Measurements from ENCODE around the gene CEP89.
"Not testable (repeated sequence)": the region's sequence is repeated elsewhere in the genome, so short reads cannot be mapped to it uniquely, and the experiment has no call there.

Gene CEP89

GRCh38 chr19:32890841-32891240 lies 80.9 kb downstream of the CEP89 start:
- no peak for DNase-seq

- DNase-seq: no peak
Measured at GRCh38 chr19:32890326-32890725, 81.4 kb downstream of the CEP89 start.

GRCh38 chr19:32889137-32889934 lies 82.4 kb downstream of the CEP89 start:
- DNase-seq: no peak

- DNase-seq: no peak
Measured at GRCh38 chr19:32887572-32888215, 84.1 kb downstream of the CEP89 start.

- DNase-seq: no peak
Measured at GRCh38 chr19:32886241-32886640, 85.5 kb downstream of the CEP89 start.

- not testable (repeated sequence) for DNase-seq
Measured at GRCh38 chr19:32885255-32885654, 86.5 kb downstream of the CEP89 start.

- no peak for DNase-seq
Measured at GRCh38 chr19:32881766-32882165, 90.0 kb downstream of the CEP89 start.

- DNase-seq: no peak
Measured at GRCh38 chr19:32880622-32881021, 91.1 kb downstream of the CEP89 start.

- DNase-seq: no peak
Measured at GRCh38 chr19:32879741-32880140, 92.0 kb downstream of the CEP89 start.

- DNase-seq: no peak
Measured at GRCh38 chr19:32878988-32879387, 92.8 kb downstream of the CEP89 start.

- no peak for DNase-seq
Measured at GRCh38 chr19:32877977-32878745, 93.6 kb downstream of the CEP89 start.

GRCh38 chr19:32877323-32877912 lies 94.3 kb downstream of the CEP89 start:
- DNase-seq: no peak

GRCh38 chr19:32876919-32877285 lies 94.9 kb downstream of the CEP89 start:
- DNase-seq: no peak

GRCh38 chr19:32876236-32876918 lies 95.4 kb downstream of the CEP89 start:
- DNase-seq: no peak

- DNase-seq: no peak
Measured at GRCh38 chr19:32875428-32875827, 96.3 kb downstream of the CEP89 start.

- no peak for DNase-seq
Measured at GRCh38 chr19:32874605-32875004, 97.2 kb downstream of the CEP89 start.

GRCh38 chr19:32873247-32873959 lies 98.4 kb downstream of the CEP89 start:
- DNase-seq: no peak

GRCh38 chr19:32872391-32872790 lies 99.4 kb downstream of the CEP89 start:
- no peak for DNase-seq

- no peak for DNase-seq
Measured at GRCh38 chr19:32870981-32871451, 100.7 kb downstream of the CEP89 start.

GRCh38 chr19:32869966-32870573 lies 101.7 kb downstream of the CEP89 start:
- DNase-seq: no peak

- DNase-seq: no peak
Measured at GRCh38 chr19:32869369-32869965, 102.3 kb downstream of the CEP89 start, which contains the start of gene SLC7A9. TSS of gene SLC7A9 (minus strand) at chr19:32869767. CDS start at chr19:32868534, 1,233 bp downstream.

All from C1 segment of cervical spinal cord (tissue), 14 donors.